ENCODE measurements around the gene STK10.
A peak's percentile ranks its signal among the peaks of the same experiment; 100 is the strongest.

Gene STK10

GRCh38 chr5:172194985-172195774 lies 7.2 kb upstream of the STK10 start:
- Histone ChIP-seq H3K27ac (no peak overlapping the region), H3K9ac (no peak overlapping the region), H3K4me2 (no peak overlapping the region), H3K9me3 (replicated peaks in 1 of 11) (peaks cover 0 to 11% (median 5%) of the 10 kb centered on the region in 11 experiments; a peak in 9 of 22 replicates), H3K4me1 (peaks cover 0 to 12% (median 6%) of the 10 kb centered on the region in 10 experiments; a peak in 8 of 20 replicates), H3K4me3 (no peak overlapping the region), H3K36me3 (no peaks in the 10 kb centered on the region; a peak in 1 of 22 replicates), H4K20me1 (no peaks in the 10 kb centered on the region), H3K27me3 (no peaks in the 10 kb centered on the region)
- TF ChIP-seq Cebpa-rat (IDR thresholded peaks at IDR 0.05), result no peak

GRCh38 chr5:172193872-172194271 lies 5.8 kb upstream of the STK10 start, which contains the start of gene EFCAB9:
Gene EFCAB9 (plus strand): TSS chr5:172194172. CDS start chr5:172194173, 1 bp downstream.
- no peaks in the 10 kb centered on the region; a peak in 1 of 22 replicates for H4K20me1 ChIP-seq
- peaks cover 5 to 13% (median 6%) of the 10 kb centered on the region in 10 experiments; a peak in 18 of 20 replicates for H3K4me1 ChIP-seq
- TF ChIP-seq Cebpa-rat (IDR thresholded peaks at IDR 0.05), result no peak
- H3K36me3 ChIP-seq, result no peaks in the 10 kb centered on the region
- H3K9ac ChIP-seq, result no peak within 1 kb of the TSS
- H3K9me3 ChIP-seq (replicated peaks in 1 of 11), result peaks cover 0 to 11% (median 5%) of the 10 kb centered on the region in 11 experiments; a peak in 9 of 22 replicates
- H3K4me2 ChIP-seq, result no peak within 1 kb of the TSS
- H3K27ac ChIP-seq, result no peak within 1 kb of the TSS
- H3K4me3 ChIP-seq, result no peak within 1 kb of the TSS
- H3K27me3 ChIP-seq, result no peaks in the 10 kb centered on the region

GRCh38 chr5:172189693-172190296 lies 1.8 kb upstream of the STK10 start:
- Histone ChIP-seq H3K27me3 (no peaks in the 10 kb centered on the region), H3K9ac (no peak overlapping the region; a peak in 1 of 22 replicates), H4K20me1 (peaks cover 0 to 29% (median 10%) of the 10 kb centered on the region in 11 experiments; a peak in 11 of 22 replicates), H3K36me3 (peaks cover 0 to 6% (median 0%) of the 10 kb centered on the region in 11 experiments; a peak in 3 of 22 replicates), H3K9me3 (replicated peaks in 1 of 11) (no peaks in the 10 kb centered on the region), H3K4me2 (peak overlapping the region; percentile 52 to 99 (median 89); a peak in 20 of 22 replicates), H3K27ac (no peak overlapping the region), H3K4me1 (peaks cover 5 to 28% (median 21%) of the 10 kb centered on the region in 10 experiments; a peak in 19 of 20 replicates), H3K4me3 (no peak overlapping the region)
- no peak for TF ChIP-seq Cebpa-rat (IDR thresholded peaks at IDR 0.05)

GRCh38 chr5:172188893-172189692 lies 1.1 kb upstream of the STK10 start:
- no peaks in the 10 kb centered on the region for H3K27me3 ChIP-seq
- peak overlapping the region; percentile 78 to 100 (median 98) for H3K4me3 ChIP-seq
- H3K36me3 ChIP-seq, result peaks cover 0 to 13% (median 5%) of the 10 kb centered on the region in 11 experiments; a peak in 16 of 22 replicates
- H3K9me3 ChIP-seq (replicated peaks in 1 of 11), result no peaks in the 10 kb centered on the region
- H4K20me1 ChIP-seq, result peaks cover 0 to 36% (median 10%) of the 10 kb centered on the region in 11 experiments; a peak in 12 of 22 replicates
- peak overlapping the region; percentile 46 to 97 (median 93); a peak in 21 of 22 replicates for H3K9ac ChIP-seq
- peak overlapping the region; percentile 52 to 99 (median 96) for H3K4me2 ChIP-seq
- H3K4me1 ChIP-seq, result peaks cover 11 to 35% (median 28%) of the 10 kb centered on the region in 10 experiments
- peak overlapping the region in 6 of 11 experiments; percentile 87 to 96 (median 94); a peak in 6 of 22 replicates for H3K27ac ChIP-seq
- TF ChIP-seq Cebpa-rat (IDR thresholded peaks at IDR 0.05), result no peak

GRCh38 chr5:172187118-172188032 lies 649 bp downstream of the STK10 start:
- peak overlapping the region; percentile 86 to 97 (median 94) for H3K9ac ChIP-seq
- peaks cover 0 to 52% (median 12%) of the 10 kb centered on the region in 11 experiments; a peak in 13 of 22 replicates for H4K20me1 ChIP-seq
- no peak for TF ChIP-seq Cebpa-rat (IDR thresholded peaks at IDR 0.05)
- no peaks in the 10 kb centered on the region for H3K27me3 ChIP-seq
- H3K4me2 ChIP-seq, result peak overlapping the region; percentile 89 to 99 (median 97)
- H3K9me3 ChIP-seq (replicated peaks in 1 of 11), result no peaks in the 10 kb centered on the region
- H3K27ac ChIP-seq, result peak overlapping the region; percentile 87 to 96 (median 92)
- H3K4me3 ChIP-seq, result peak overlapping the region; percentile 78 to 100 (median 98)
- peaks cover 0 to 30% (median 21%) of the 10 kb centered on the region in 11 experiments; a peak in 18 of 22 replicates for H3K36me3 ChIP-seq
- peaks cover 28 to 52% (median 45%) of the 10 kb centered on the region in 10 experiments for H3K4me1 ChIP-seq

GRCh38 chr5:172186114-172186695 lies 1.8 kb downstream of the STK10 start:
- peak overlapping the region; percentile 87 to 96 (median 92) for H3K27ac ChIP-seq
- H3K4me3 ChIP-seq, result peak overlapping the region; percentile 78 to 100 (median 98)
- H3K4me2 ChIP-seq, result peak overlapping the region; percentile 89 to 99 (median 97)
- no peak for TF ChIP-seq Cebpa-rat (IDR thresholded peaks at IDR 0.05)
- no peaks in the 10 kb centered on the region for H3K9me3 ChIP-seq (replicated peaks in 1 of 11)
- H3K9ac ChIP-seq, result peak overlapping the region; percentile 86 to 97 (median 94)
- peaks cover 40 to 63% (median 57%) of the 10 kb centered on the region in 10 experiments for H3K4me1 ChIP-seq
- peaks cover 2 to 62% (median 12%) of the 10 kb centered on the region in 11 experiments; a peak in 13 of 22 replicates for H4K20me1 ChIP-seq
- H3K36me3 ChIP-seq, result peaks cover 0 to 39% (median 27%) of the 10 kb centered on the region in 11 experiments; a peak in 18 of 22 replicates
- H3K27me3 ChIP-seq, result no peaks in the 10 kb centered on the region

GRCh38 chr5:172185096-172185461 lies 2.9 kb downstream of the STK10 start:
- TF ChIP-seq Cebpa-rat (IDR thresholded peaks at IDR 0.05), result no peak
- Histone ChIP-seq H4K20me1 (peaks cover 5 to 74% (median 12%) of the 10 kb centered on the region in 11 experiments; a peak in 15 of 22 replicates), H3K9ac (peak overlapping the region; percentile 86 to 97 (median 94)), H3K27me3 (no peaks in the 10 kb centered on the region), H3K27ac (peak overlapping the region; percentile 87 to 96 (median 92)), H3K4me2 (peak overlapping the region; percentile 89 to 99 (median 97)), H3K36me3 (peaks cover 4 to 45% (median 27%) of the 10 kb centered on the region in 11 experiments; a peak in 18 of 22 replicates), H3K9me3 (replicated peaks in 1 of 11) (no peaks in the 10 kb centered on the region), H3K4me1 (peaks cover 51 to 74% (median 67%) of the 10 kb centered on the region in 10 experiments), H3K4me3 (peak overlapping the region; percentile 78 to 100 (median 98))

All from BLaER1 treated with 17β-estradiol and CSF1 and Interleukin-3, amounts not matched to agents 10 nM and 100 nM (cell line).